Measurements from ENCODE around the gene DPP6.

- no peak for TF ChIP-seq CTCF (IDR thresholded peaks at IDR 0.05)
- TF ChIP-seq NR2C2 (CRISPR knock-in tag; IDR thresholded peaks at IDR 0.05), result no peak
- TF ChIP-seq TEAD4 (CRISPR knock-in tag; IDR thresholded peaks at IDR 0.05), result no peak
- no peak for TF ChIP-seq ATF3 (CRISPR knock-in tag; conservative IDR thresholded peaks at IDR 0.05)
- TF ChIP-seq JUN (CRISPR knock-in tag; IDR thresholded peaks at IDR 0.05), result no peak
- no peak for TF ChIP-seq TP53 (CRISPR knock-in tag; IDR thresholded peaks at IDR 0.05)
- TF ChIP-seq ZBTB43 (CRISPR knock-in tag; IDR thresholded peaks at IDR 0.05), result no peak
- no peak for TF ChIP-seq MAX (CRISPR knock-in tag; IDR thresholded peaks at IDR 0.05)
- no peak for TF ChIP-seq SP1 (CRISPR knock-in tag; conservative IDR thresholded peaks at IDR 0.05)
- no peak for TF ChIP-seq IRF2 (CRISPR knock-in tag; IDR thresholded peaks at IDR 0.05; ENCODE audit: borderline replicate concordance, low read depth)
These were observed 847.7 kb downstream of the DPP6 start for GRCh38 chr7:154899862-154900261.
